Activated T-cell treated with anti-CD3 and anti-CD28 coated beads, Interleukin-2, amount 50 U/mL, for 4 hours (primary cell): ENCODE results near the gene GUCD1. TPM values are rescaled to one million over a fixed set of nuclear protein-coding genes. Genes with fewer than 3 reads are reported as not detected.
A peak's percentile ranks its signal among the peaks of the same experiment; 100 is the strongest.
"Not testable (repeated sequence)": the region's sequence is repeated elsewhere in the genome, so short reads cannot be mapped to it uniquely, and the experiment has no call there.

Source experiments
- ATAC-seq, 2 donors: fragments of 200-7000 bp; cut with Tn5 transposase; one replicate each; pipeline ENCODE4 v1.10.0; 2021
- DNase-seq: peaks from one replicate; pipeline ENCODE4 v3.0.0-alpha.2; 2020
- H3K27me3 Mint-ChIP-seq: one replicate; pipeline ENCODE4 v1.8.0; 2021; ENCODE audit warnings: low read depth, mixed read lengths
- H3K36me3 Mint-ChIP-seq: one replicate; pipeline ENCODE4 v1.8.0; 2022; ENCODE audit warnings: mixed read lengths; ENCODE audit not compliant: insufficient read depth
- H3K4me1 Mint-ChIP-seq: one replicate; pipeline ENCODE4 v1.8.0; 2021; ENCODE audit warnings: low read depth, mixed read lengths
- H3K4me3 Mint-ChIP-seq: one replicate; pipeline ENCODE4 v1.8.0; 2021; ENCODE audit warnings: mild to moderate bottlenecking, moderate library complexity, mixed read lengths
- H3K9me3 Mint-ChIP-seq: one replicate; pipeline ENCODE4 v1.8.0; 2021; ENCODE audit warnings: mixed read lengths
- total RNA-seq, 3 donors: library from RNA; stranded (reverse); gene quantifications; one replicate each; pipeline ENCODE4 v1.2.1, GENCODE V29; 2021

The GUCD1 gene
- total RNA-seq, 3 donors from 2014 or later, result 85.9 to 105 (median 92.2) TPM

- Mint-ChIP-seq H3K4me1 (peaks cover 63% of the 10 kb centered on the region), H3K4me3 (no peak overlapping the region), H3K27me3 (no peaks in the 10 kb centered on the region), H3K9me3 (no peaks in the 10 kb centered on the region), H3K36me3 (peaks cover 14% of the 10 kb centered on the region)
- DNase-seq (no peak), ATAC-seq (no peak)
Measured at GRCh38 chr22:24563246-24563645, 8.3 kb upstream of the GUCD1 start.

DNA sequence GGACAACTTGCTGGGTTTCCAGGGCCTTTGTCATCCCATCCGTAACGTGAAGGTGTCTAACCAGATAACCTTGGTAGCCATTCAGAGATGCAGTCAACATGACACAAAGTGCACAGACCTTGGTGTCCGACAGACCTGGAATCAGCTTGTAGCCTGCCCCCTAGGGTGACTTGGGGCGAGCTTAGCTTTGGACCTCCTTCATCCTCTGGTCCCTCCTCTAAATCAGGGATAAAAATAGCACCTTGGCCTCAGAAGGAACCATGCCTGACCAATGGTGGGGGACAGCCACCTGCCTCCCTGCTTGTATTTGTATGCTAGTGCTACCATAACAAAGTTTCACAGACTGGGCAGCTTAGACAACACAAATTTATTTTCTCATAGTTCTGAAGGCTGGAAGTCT, 4.5 kb upstream of the GUCD1 start:
- Mint-ChIP-seq H3K4me3 (no peak overlapping the region), H3K36me3 (peaks cover 22% of the 10 kb centered on the region), H3K27me3 (no peaks in the 10 kb centered on the region), H3K9me3 (no peaks in the 10 kb centered on the region), H3K4me1 (peaks cover 62% of the 10 kb centered on the region)
- DNase-seq (no peak), ATAC-seq (no peak)

DNA sequence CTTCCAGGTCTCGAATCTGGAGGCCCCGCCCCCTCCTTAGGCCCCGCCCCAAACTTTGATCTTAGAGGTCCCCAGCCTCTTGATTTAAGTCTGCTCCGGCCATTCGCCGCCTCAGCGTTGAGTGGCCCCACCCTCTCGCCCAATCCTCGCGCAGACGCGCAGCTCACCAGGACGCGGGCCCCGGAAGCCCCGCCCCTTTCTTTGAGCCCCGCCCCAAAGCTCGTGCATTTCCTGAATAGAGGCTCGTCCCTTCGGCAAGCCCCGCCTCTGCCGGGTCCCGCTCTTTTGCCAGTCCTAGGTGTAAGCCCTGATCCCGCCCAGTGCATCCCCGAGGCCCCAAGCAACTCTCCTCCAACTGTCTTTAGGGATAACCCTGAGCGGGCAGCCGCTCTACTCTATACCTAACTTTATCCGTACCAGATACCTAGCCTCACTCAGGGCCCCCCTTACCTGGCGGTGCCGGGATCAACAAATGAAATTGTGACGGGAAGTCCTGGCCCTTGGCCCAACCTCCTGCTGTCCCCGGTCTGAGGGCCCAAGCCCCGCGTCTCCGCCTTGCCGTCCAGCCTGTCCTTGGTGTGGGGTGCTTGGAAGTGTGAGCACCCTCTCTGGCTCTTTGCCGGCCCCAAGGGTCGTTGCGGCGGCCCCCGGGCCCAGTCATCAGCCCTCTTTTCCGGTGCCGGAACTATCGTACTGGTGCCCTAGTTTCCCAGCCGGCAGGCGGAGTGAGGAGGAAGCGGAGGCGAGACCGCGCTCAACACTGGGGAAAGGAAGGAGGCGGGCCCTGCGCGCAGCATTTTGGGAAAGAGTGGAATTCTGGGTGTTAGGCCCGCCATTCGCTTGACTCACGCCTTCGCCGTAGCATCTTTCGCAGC, 464 bp upstream of the GUCD1 start, which contains the start of gene SNRPD3:
SNRPD3 (plus strand) TSS at position 835 of the 875 bp plus-strand sequence. CDS start 1,676 bp downstream, outside the sequence.
- H3K36me3 Mint-ChIP-seq, result peaks cover 22% of the 10 kb centered on the region
- no peaks in the 10 kb centered on the region for H3K27me3 Mint-ChIP-seq
- H3K4me3 Mint-ChIP-seq, result peak within 1 kb of the TSS; percentile 97
- ATAC-seq (peak; percentile 81 to 85), DNase-seq (peak; percentile 100)
- no peaks in the 10 kb centered on the region for H3K9me3 Mint-ChIP-seq
- H3K4me1 Mint-ChIP-seq, result peaks cover 62% of the 10 kb centered on the region

- Mint-ChIP-seq H3K4me3 (peak overlapping the region; percentile 97), H3K27me3 (no peaks in the 10 kb centered on the region), H3K4me1 (peaks cover 51% of the 10 kb centered on the region), H3K9me3 (no peaks in the 10 kb centered on the region), H3K36me3 (peaks cover 21% of the 10 kb centered on the region)
- ATAC-seq (no peak), DNase-seq (no peak)
Measured at GRCh38 chr22:24553597-24554312, 1.2 kb downstream of the GUCD1 start.

GRCh38 chr22:24552503-24553286, 2.2 kb downstream of the GUCD1 start:
- Mint-ChIP-seq H3K4me3 (peak overlapping the region; percentile 97), H3K36me3 (peaks cover 19% of the 10 kb centered on the region), H3K4me1 (peaks cover 41% of the 10 kb centered on the region)
- H3K9me3 Mint-ChIP-seq, DNase-seq, H3K27me3 Mint-ChIP-seq, ATAC-seq: not testable (repeated sequence)

DNA sequence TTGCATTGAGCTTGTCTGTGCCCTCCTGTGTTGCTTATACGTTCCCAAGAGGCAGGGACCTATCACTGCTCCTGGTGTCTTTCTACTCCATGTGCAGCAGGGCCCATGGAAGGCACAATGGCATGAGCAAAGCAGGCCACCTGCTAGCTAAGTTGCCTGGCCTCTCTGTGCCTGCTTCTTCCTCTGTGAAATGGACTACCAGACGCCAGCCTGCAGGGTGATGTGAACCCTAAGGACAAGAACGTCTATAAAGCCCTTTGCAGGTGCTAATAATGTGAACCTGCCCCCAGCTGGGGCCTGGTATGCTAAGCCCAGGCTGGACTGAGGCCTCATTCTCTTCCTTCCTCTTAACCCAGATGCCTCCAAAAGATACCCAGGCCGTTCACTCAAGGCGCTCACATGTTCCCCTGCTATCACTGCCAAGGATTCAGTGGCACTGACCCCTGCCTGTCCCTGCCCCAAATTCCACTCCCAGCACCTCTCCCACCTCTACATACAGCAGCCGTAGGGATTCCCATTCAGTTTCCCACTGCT, 4.0 kb downstream of the GUCD1 start:
- Mint-ChIP-seq H3K9me3 (no peaks in the 10 kb centered on the region), H3K27me3 (no peaks in the 10 kb centered on the region), H3K4me1 (peaks cover 28% of the 10 kb centered on the region), H3K4me3 (no peak overlapping the region), H3K36me3 (peaks cover 21% of the 10 kb centered on the region)
- ATAC-seq (no peak), DNase-seq (no peak)

- Mint-ChIP-seq H3K36me3 (peaks cover 21% of the 10 kb centered on the region), H3K9me3 (no peaks in the 10 kb centered on the region), H3K4me1 (peaks cover 26% of the 10 kb centered on the region), H3K4me3 (no peak overlapping the region), H3K27me3 (no peaks in the 10 kb centered on the region)
- no peak for DNase-seq
- ATAC-seq, result no peak
Measured at GRCh38 chr22:24550028-24550901, 4.7 kb downstream of the GUCD1 start.

DNA sequence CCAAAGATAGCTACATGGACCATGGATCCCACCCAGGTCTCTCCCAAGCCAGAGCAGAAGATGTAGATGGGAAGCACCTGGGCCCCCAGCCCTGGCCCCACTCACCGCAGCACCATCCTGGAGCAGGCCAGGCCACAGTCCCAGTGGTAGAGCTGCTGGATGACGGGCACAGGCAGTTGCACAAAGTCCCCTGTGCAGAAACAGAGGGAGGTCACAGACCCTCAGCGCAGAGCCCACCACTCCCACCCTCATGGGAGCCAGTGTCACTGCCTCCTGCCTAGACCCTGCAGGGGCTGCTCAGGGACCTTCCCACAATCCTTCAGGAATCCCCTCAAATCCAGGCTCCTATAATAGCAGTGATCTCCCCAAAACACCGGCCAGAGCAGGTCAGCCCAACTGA, 6.1 kb downstream of the GUCD1 start:
- Mint-ChIP-seq H3K36me3 (peaks cover 25% of the 10 kb centered on the region), H3K4me1 (peaks cover 20% of the 10 kb centered on the region), H3K27me3 (no peaks in the 10 kb centered on the region), H3K4me3 (no peak overlapping the region), H3K9me3 (no peaks in the 10 kb centered on the region)
- DNase-seq (no peak), ATAC-seq (no peak)

DNA sequence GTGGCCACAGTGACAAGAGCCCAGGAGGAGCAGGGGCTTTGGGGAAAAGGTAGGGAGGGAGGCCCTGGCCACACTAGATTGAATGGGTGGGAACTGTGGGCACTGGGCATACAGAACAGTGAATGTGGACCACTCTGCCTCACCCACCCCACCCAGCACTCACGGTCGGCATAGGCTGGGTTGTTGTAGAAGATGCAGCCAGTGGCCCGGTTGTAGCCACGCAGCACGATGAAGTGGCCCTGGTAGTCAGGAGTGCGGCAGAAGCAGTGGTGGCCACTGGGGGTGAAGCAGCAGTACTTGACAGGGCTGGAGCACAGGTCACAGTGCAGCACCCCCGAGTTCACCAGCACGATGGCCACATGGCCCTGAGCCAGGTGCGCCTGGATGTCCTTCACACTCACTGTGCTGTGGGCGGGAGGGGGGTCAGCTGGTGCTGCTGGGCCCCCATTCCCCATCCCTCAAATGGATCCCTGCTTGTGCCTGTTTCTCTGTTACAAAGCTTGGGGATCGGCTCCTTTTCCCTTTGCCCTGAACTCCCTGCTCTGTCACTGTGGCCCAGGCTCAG, 11.2 kb downstream of the GUCD1 start:
- no peak for DNase-seq
- Mint-ChIP-seq H3K4me3 (no peak overlapping the region), H3K4me1 (no peaks in the 10 kb centered on the region), H3K27me3 (no peaks in the 10 kb centered on the region), H3K9me3 (no peaks in the 10 kb centered on the region), H3K36me3 (peaks cover 28% of the 10 kb centered on the region)
- ATAC-seq, result no peak

- Mint-ChIP-seq H3K9me3 (no peaks in the 10 kb centered on the region), H3K36me3 (peaks cover 25% of the 10 kb centered on the region), H3K27me3 (no peaks in the 10 kb centered on the region), H3K4me3 (no peak overlapping the region), H3K4me1 (no peaks in the 10 kb centered on the region)
- DNase-seq (no peak), ATAC-seq (no peak)
Measured at GRCh38 chr22:24543185-24543601, 11.7 kb downstream of the GUCD1 start.

GRCh38 chr22:24542641-24543040, 12.3 kb downstream of the GUCD1 start:
- DNase-seq, result no peak
- Mint-ChIP-seq H3K27me3 (no peaks in the 10 kb centered on the region), H3K4me3 (no peak overlapping the region), H3K4me1 (no peaks in the 10 kb centered on the region), H3K9me3 (no peaks in the 10 kb centered on the region), H3K36me3 (peaks cover 19% of the 10 kb centered on the region)
- no peak for ATAC-seq

DNA sequence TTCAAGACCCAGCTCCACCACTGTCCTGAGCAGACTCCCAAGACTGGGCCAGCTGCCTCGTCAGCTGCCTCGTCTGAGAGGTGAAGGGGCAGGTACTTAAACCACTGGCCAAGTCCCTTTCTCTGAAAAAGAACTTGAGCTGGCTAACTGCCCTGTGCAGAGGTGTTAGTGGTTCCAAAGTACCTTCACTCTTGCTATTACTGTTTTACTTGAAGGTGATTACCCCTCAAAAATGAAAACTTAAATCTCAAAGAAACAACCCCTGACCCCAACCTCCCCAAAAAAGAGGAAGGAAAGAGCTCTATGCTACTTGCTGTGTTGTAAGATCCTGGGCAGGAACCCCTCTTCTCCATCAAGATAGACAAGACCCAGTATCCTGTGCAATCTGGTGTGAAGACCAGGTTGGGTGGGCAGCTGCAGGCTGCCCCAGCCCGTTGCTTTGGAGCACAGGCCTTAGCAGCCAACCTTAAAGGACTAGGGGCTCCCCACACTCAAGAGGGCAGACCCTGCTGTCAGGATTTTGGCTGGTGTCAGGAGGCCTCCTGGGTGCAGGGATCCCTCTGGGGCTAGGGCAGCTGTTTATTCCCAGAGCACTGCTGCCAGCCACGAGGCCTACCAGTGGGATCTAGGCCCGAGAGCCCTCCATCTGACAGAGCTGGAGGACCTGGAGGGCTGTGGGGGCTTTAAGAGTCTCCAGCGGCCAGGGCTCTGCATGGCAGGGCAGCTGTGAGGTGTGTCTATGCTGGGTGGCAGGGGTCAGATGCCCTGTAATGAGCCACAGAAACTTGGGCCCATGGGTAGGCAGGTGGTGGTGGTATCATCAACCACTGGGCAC, 13.0 kb downstream of the GUCD1 start:
- Mint-ChIP-seq H3K9me3 (no peaks in the 10 kb centered on the region), H3K4me3 (no peak overlapping the region)

More for the DNA sequence above, 13.0 kb downstream of the GUCD1 start:
- H3K4me1 Mint-ChIP-seq, result no peaks in the 10 kb centered on the region
- peaks cover 13% of the 10 kb centered on the region for H3K36me3 Mint-ChIP-seq
- ATAC-seq (no peak), DNase-seq (no peak)
- H3K27me3 Mint-ChIP-seq, result no peaks in the 10 kb centered on the region
